Pancreas (tissue), 10 donors: Measurements from ENCODE around the gene PLAGL2. TPM values are rescaled to one million over a fixed set of nuclear protein-coding genes. Genes with fewer than 3 reads are reported as not detected.
"Not testable (repeated sequence)": the region's sequence is repeated elsewhere in the genome, so short reads cannot be mapped to it uniquely, and the experiment has no call there.

Experiments
- ATAC-seq, 4 donors: fragments of 200-7000 bp; cut with Tn5 transposase; one replicate each; pipeline versions ENCODE4 v1.8.0 to v1.9.1; 2020; ENCODE audit warnings: mild to moderate bottlenecking in 4 of 4, moderate library complexity in 4 of 4
- DNase-seq, 6 donors: peaks; one replicate each; pipeline ENCODE4 v3.0.0-alpha.2; 2020
- FAIRE-seq: peaks from 2 replicates; lab custom pipeline; 2012; peaks lifted over from hg19 to GRCh38; lab: Jason Lieb, UNC
- H3K27ac ChIP-seq, 4 donors: fragments of 200-600 bp; sonication (generic); 1 replicate in 3 of 4; 2 replicates in 1 of 4; pipeline versions ENCODE4 v1.5.0 to v1.8.0; 2020
- H3K27me3 ChIP-seq, 4 donors: fragments of 200-600 bp; one replicate each; pipeline ENCODE4 v1.8.0; 2021
- H3K36me3 ChIP-seq, 3 donors: fragments of 200-600 bp; sonication (generic) in 1 of 3; one replicate each; pipeline versions ENCODE4 v1.5.0 to v1.8.0; 2020 to 2021
- H3K4me1 ChIP-seq, 3 donors: fragments of 200-600 bp; one replicate each; pipeline ENCODE4 v1.8.0; 2021
- H3K4me3 ChIP-seq, 4 donors: fragments of 200-600 bp; sonication (generic) in 2 of 4; one replicate each; pipeline versions ENCODE4 v1.5.0 to v1.8.0; 2020 to 2021
- H3K9me3 ChIP-seq, 4 donors: fragments of 200-600 bp; one replicate each; pipeline ENCODE4 v1.8.0; 2021
- CTCF ChIP-seq, 4 donors: fragments of 200-600 bp; sonication (generic) in 3 of 4; IDR thresholded peaks; one replicate each; pipeline versions ENCODE4 v1.5.0 to v1.8.0; 2021; ENCODE audit warnings: antibody characterized with exemption in 4 of 4
- WGBS, 2 donors: extraction: QIAGEN DNeasy Blood & Tissue Kit; methylation state at CpG; one replicate each; pipeline ENCODE4 v1.1.7; 2013; 5-methylcytosine and 5-hydroxymethylcytosine counted together
- intact Hi-C, 3 donors: fragments of 100-400 bp; cut with DNase I; formaldehyde crosslinking; loops; one replicate each; pipeline versions ENCODE4 v1.11.1 to v1.14.2; 2022
- polyA plus RNA-seq, 2 donors: library from polyadenylated mRNA; stranded (reverse); fragments of 200-250 nt; gene quantifications; one replicate each; pipeline ENCODE4 v1.2.3, GENCODE V29; 2013
- total RNA-seq, 6 donors: library from RNA; stranded (reverse); fragmentation: NEBNext Ultra II Directional in 4 of 6; extraction: Animal tissue kit (Norgen Biotek cat#: 25700) in 4 of 6; gene quantifications; one replicate each; pipeline versions ENCODE4 v1.2.1 to v1.2.4, GENCODE V29; 2021 to 2023
- donor health status: healthy with polysubstance abuse.
- donor health status: DM: no; HTN: no; CAD: no; lungs with moderate emphysema.
- donor health status: DM: no; HTN: no; CAD: no.
- donor health status: control.
- donor health status: control.
- donor health status: Bipolar disorder and iron deficiency.
- donor health status: DM: yes; HTN: yes; CAD: no.
- donor health status: DM: no; HTN: no; CAD: no.
- donor health status: DM: no; HTN: no; CAD: no.
- donor health status: DM: yes; HTN: yes; CAD: no.

Gene PLAGL2
- total and polyA plus RNA-seq, 8 donors, result 2.4 to 7.2 (median 4.4) TPM

GRCh38 chr20:32248043-32248442, 40.5 kb upstream of the PLAGL2 start:
- Histone ChIP-seq H3K9me3 (no peaks in the 10 kb centered on the region), H3K4me1 (no peaks in the 10 kb centered on the region), H3K4me3 (no peak overlapping the region), H3K27me3 (no peaks in the 10 kb centered on the region), H3K36me3 (no peaks in the 10 kb centered on the region), H3K27ac (no peak overlapping the region)
- DNase-seq (no peak), ATAC-seq (no peak), FAIRE-seq (no peak)
- WGBS, 2 donors, result 81 to 89% methylated on average over 5 of the region's 5 CpGs
- no peak for TF ChIP-seq CTCF (IDR thresholded peaks at IDR 0.05)
- intact Hi-C loops, result no loop called here

GRCh38 chr20:32246208-32246607, 38.7 kb upstream of the PLAGL2 start:
- H3K36me3 ChIP-seq, DNase-seq, H3K4me1 ChIP-seq, H3K27me3 ChIP-seq, H3K27ac ChIP-seq, FAIRE-seq, H3K9me3 ChIP-seq, intact Hi-C loops, H3K4me3 ChIP-seq, ATAC-seq: not testable (repeated sequence)
- WGBS, 2 donors, result 92 to 98% methylated on average over 4 to 5 of the region's 5 CpGs

- no peak overlapping the region for H3K4me3 ChIP-seq
- no peaks in the 10 kb centered on the region for H3K27me3 ChIP-seq
- H3K36me3 ChIP-seq, result no peaks in the 10 kb centered on the region
- H3K27ac ChIP-seq, result no peak overlapping the region
- no peak for ATAC-seq
- 85 to 89% methylated on average over 4 of the region's 4 CpGs for WGBS, 2 donors
- H3K9me3 ChIP-seq, result no peaks in the 10 kb centered on the region
- FAIRE-seq, result no peak
- DNase-seq, result no peak
- no peak for TF ChIP-seq CTCF (IDR thresholded peaks at IDR 0.05)
- peaks cover 6 to 7% (median 6%) of the 10 kb centered on the region in 3 donors for H3K4me1 ChIP-seq
- intact Hi-C loops, result no loop called here
Observed at GRCh38 chr20:32244959-32245358, 37.4 kb upstream of the PLAGL2 start.

GRCh38 chr20:32244150-32244823, 36.7 kb upstream of the PLAGL2 start:
- ATAC-seq (no peak), FAIRE-seq (no peak), DNase-seq (no peak)
- H3K36me3 ChIP-seq, result no peaks in the 10 kb centered on the region
- peaks cover 7 to 9% (median 7%) of the 10 kb centered on the region in 3 donors for H3K4me1 ChIP-seq
- no peaks in the 10 kb centered on the region for H3K9me3 ChIP-seq
- H3K4me3 ChIP-seq, result no peak overlapping the region
- no peaks in the 10 kb centered on the region for H3K27me3 ChIP-seq
- no peak overlapping the region for H3K27ac ChIP-seq
- WGBS, 2 donors, result 93 to 97% methylated on average over 6 of the region's 6 CpGs
- intact Hi-C loops, result no loop called here
- TF ChIP-seq CTCF (IDR thresholded peaks at IDR 0.05), result no peak

GRCh38 chr20:32241807-32242206, 34.3 kb upstream of the PLAGL2 start:
- Histone ChIP-seq H3K4me3 (no peak overlapping the region), H3K36me3 (no peaks in the 10 kb centered on the region), H3K27me3 (no peaks in the 10 kb centered on the region), H3K4me1 (peaks cover 7 to 9% (median 7%) of the 10 kb centered on the region in 3 donors), H3K9me3 (no peaks in the 10 kb centered on the region), H3K27ac (no peak overlapping the region)
- no peak for TF ChIP-seq CTCF (IDR thresholded peaks at IDR 0.05)
- WGBS, 2 donors, result 90% methylated on average over 4 of the region's 4 CpGs
- intact Hi-C loops, result no loop called here
- DNase-seq, result no peak
- no peak for FAIRE-seq
- ATAC-seq, result no peak
